GM12878 (cell line): ENCODE measurements around the gene BTNL8.

Experiments used
- CREB1 ChIP-seq: IDR thresholded peaks from 2 replicates; pipeline ENCODE4 v1.6.1; 2012; ENCODE audit warnings: low read depth, mild to moderate bottlenecking, inconsistent platforms
- EZH2 ChIP-seq: IDR thresholded peaks from 2 replicates; pipeline ENCODE4 v1.6.1; 2012; ENCODE audit warnings: low read depth, mild to moderate bottlenecking, control low read depth, inconsistent platforms, low read length, borderline replicate concordance; ENCODE audit not compliant: control insufficient read depth
- FOXK2 ChIP-seq: fragments of 450-650 bp; IDR thresholded peaks from 2 replicates; pipeline ENCODE4 v1.6.1; 2017; ENCODE audit warnings: mild to moderate bottlenecking, moderate library complexity
- POLR2A ChIP-seq: IDR thresholded peaks from 2 replicates; pipeline ENCODE4 v1.6.1; 2011; ENCODE audit warnings: low read depth, mild to moderate bottlenecking, low read length
- SP1 ChIP-seq: IDR thresholded peaks from one replicate; pipeline ENCODE4 v1.6.1; 2011; ENCODE audit warnings: low read depth, low read length
- ZNF384 ChIP-seq: IDR thresholded peaks from 2 replicates; pipeline ENCODE4 v1.6.1; 2012; ENCODE audit warnings: low read depth, mild to moderate bottlenecking, low read length, improper control_type of control experiment, borderline replicate concordance
- ZZZ3 ChIP-seq: IDR thresholded peaks from 2 replicates; pipeline ENCODE4 v1.6.1; 2011; ENCODE audit warnings: low read depth; ENCODE audit not compliant: control insufficient read depth, insufficient read length
- TF ChIP-seq, protein P1 (sequence below), 3 experiments: IDR thresholded peaks in 2 of 3; conservative IDR thresholded peaks in 1 of 3; 2 replicates each; pipeline ENCODE4 v1.5.1; 2011; ENCODE audit warnings: low read depth in 3 of 3, low read length in 3 of 3, mild to moderate bottlenecking in 3 of 3, control low read depth in 2 of 3, moderate library complexity in 2 of 3, inconsistent platforms in 1 of 3, mixed read lengths in 1 of 3; ENCODE audit not compliant: control insufficient read depth in 2 of 3, insufficient read depth in 1 of 3; ENCODE audit errors: extremely low read depth in 1 of 3
- TF ChIP-seq, protein P2 (sequence below): fragments of 450-650 bp; conservative IDR thresholded peaks from 2 replicates; pipeline ENCODE4 v1.6.1; 2017; ENCODE audit warnings: mild to moderate bottlenecking, moderate library complexity

DNA sequence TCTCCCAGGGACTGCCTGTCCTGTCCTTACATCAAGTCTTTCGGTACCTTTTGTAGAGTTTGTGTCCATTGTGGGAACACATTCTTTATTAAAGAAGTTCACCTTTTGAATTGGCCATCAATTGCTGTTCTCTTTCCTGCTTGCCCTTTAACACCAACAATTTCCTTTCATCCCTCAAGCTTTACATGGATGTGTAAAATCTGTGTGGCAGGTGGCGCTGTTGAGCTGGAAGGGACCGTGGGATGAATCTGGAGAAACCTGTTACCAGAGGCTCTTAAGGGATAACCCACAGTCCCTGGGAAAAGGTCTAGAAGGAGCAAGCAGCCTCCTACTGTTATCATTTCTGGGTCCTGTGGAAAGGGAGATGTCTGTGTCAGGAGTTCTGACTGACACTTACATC is 30.0 kb upstream of the BTNL8 start:
- TF ChIP-seq, protein P1, sequence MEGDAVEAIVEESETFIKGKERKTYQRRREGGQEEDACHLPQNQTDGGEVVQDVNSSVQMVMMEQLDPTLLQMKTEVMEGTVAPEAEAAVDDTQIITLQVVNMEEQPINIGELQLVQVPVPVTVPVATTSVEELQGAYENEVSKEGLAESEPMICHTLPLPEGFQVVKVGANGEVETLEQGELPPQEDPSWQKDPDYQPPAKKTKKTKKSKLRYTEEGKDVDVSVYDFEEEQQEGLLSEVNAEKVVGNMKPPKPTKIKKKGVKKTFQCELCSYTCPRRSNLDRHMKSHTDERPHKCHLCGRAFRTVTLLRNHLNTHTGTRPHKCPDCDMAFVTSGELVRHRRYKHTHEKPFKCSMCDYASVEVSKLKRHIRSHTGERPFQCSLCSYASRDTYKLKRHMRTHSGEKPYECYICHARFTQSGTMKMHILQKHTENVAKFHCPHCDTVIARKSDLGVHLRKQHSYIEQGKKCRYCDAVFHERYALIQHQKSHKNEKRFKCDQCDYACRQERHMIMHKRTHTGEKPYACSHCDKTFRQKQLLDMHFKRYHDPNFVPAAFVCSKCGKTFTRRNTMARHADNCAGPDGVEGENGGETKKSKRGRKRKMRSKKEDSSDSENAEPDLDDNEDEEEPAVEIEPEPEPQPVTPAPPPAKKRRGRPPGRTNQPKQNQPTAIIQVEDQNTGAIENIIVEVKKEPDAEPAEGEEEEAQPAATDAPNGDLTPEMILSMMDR (IDR thresholded peaks at IDR 0.05 in 2 of 3, conservative IDR thresholded peaks at IDR 0.05 in 1 of 3; ENCODE audit: control insufficient read depth in 2 of 3, extremely low read depth in 1 of 3, insufficient read depth in 1 of 3, low read depth in 3 of 3, low read length in 3 of 3) = peak; percentile 73 to 86 (median 81)
- TF ChIP-seq POLR2A (no peak), ZNF384 (no peak), SP1 (no peak), ZZZ3 (no peak), CREB1 (no peak), EZH2 (no peak), FOXK2 (no peak)
- TF ChIP-seq, protein P2, sequence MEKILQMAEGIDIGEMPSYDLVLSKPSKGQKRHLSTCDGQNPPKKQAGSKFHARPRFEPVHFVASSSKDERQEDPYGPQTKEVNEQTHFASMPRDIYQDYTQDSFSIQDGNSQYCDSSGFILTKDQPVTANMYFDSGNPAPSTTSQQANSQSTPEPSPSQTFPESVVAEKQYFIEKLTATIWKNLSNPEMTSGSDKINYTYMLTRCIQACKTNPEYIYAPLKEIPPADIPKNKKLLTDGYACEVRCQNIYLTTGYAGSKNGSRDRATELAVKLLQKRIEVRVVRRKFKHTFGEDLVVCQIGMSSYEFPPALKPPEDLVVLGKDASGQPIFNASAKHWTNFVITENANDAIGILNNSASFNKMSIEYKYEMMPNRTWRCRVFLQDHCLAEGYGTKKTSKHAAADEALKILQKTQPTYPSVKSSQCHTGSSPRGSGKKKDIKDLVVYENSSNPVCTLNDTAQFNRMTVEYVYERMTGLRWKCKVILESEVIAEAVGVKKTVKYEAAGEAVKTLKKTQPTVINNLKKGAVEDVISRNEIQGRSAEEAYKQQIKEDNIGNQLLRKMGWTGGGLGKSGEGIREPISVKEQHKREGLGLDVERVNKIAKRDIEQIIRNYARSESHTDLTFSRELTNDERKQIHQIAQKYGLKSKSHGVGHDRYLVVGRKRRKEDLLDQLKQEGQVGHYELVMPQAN = no peak
